Activated T-helper 1 cell treated with Interleukin-2 at 50 U/mL for 16 hours (primary cell): ENCODE results near the gene TCHHL1.
"Not testable (repeated sequence)": the region's sequence is repeated elsewhere in the genome, so short reads cannot be mapped to it uniquely, and the experiment has no call there.

Source experiments
- DNase-seq: peaks from one replicate; pipeline ENCODE4 v3.0.0-alpha.2; 2020; ENCODE audit warnings: low read depth

TCHHL1 gene

GRCh38 chr1:152086760-152087159 is 2.1 kb downstream of the TCHHL1 start:
- DNase-seq = no peak

GRCh38 chr1:152084853-152085252 is 4.0 kb downstream of the TCHHL1 start:
- no peak for DNase-seq

- not testable (repeated sequence) for DNase-seq
Measured at GRCh38 chr1:152081026-152081425, 7.8 kb downstream of the TCHHL1 start.

- DNase-seq = not testable (repeated sequence)
Measured at GRCh38 chr1:152080494-152080893, 8.4 kb downstream of the TCHHL1 start.

- DNase-seq = no peak
Measured at GRCh38 chr1:152078831-152079441, 9.9 kb downstream of the TCHHL1 start.

- DNase-seq = no peak
Measured at GRCh38 chr1:152072311-152072710, 16.6 kb downstream of the TCHHL1 start.

- no peak for DNase-seq
Measured at GRCh38 chr1:152071123-152071522, 17.7 kb downstream of the TCHHL1 start.

GRCh38 chr1:152067929-152068328 is 20.9 kb downstream of the TCHHL1 start:
- no peak for DNase-seq

- no peak for DNase-seq
Measured at GRCh38 chr1:152067150-152067549, 21.7 kb downstream of the TCHHL1 start.

- no peak for DNase-seq
Measured at GRCh38 chr1:152061952-152062351, 26.9 kb downstream of the TCHHL1 start.

GRCh38 chr1:152053375-152053774 is 35.5 kb downstream of the TCHHL1 start:
- DNase-seq = no peak

GRCh38 chr1:152052606-152053005 is 36.3 kb downstream of the TCHHL1 start:
- peak; percentile 71 for DNase-seq

- DNase-seq = no peak
Measured at GRCh38 chr1:152050886-152051675, 37.8 kb downstream of the TCHHL1 start.

- no peak for DNase-seq
Measured at GRCh38 chr1:152049291-152050083, 39.4 kb downstream of the TCHHL1 start.

- DNase-seq = peak; percentile 53
Measured at GRCh38 chr1:152048416-152049009, 40.4 kb downstream of the TCHHL1 start.

- DNase-seq = peak; percentile 81
Measured at GRCh38 chr1:152047730-152048415, 41.0 kb downstream of the TCHHL1 start.

GRCh38 chr1:152047413-152047729 is 41.5 kb downstream of the TCHHL1 start:
- no peak for DNase-seq

GRCh38 chr1:152044386-152044785 is 44.5 kb downstream of the TCHHL1 start:
- DNase-seq = no peak

GRCh38 chr1:152043870-152044269 is 45.0 kb downstream of the TCHHL1 start:
- no peak for DNase-seq

- no peak for DNase-seq
Measured at GRCh38 chr1:152042030-152042429, 46.8 kb downstream of the TCHHL1 start.

- no peak for DNase-seq
Measured at GRCh38 chr1:152039886-152040285, 49.0 kb downstream of the TCHHL1 start.

GRCh38 chr1:152039461-152039860 is 49.4 kb downstream of the TCHHL1 start:
- DNase-seq = no peak
